Measurements from ENCODE around the gene PDE8A. TPM values are rescaled to one million over a fixed set of nuclear protein-coding genes. Genes with fewer than 3 reads are reported as not detected.

Gene PDE8A
- total RNA-seq, 1 donor from 2014 or later = 28.2 TPM

GRCh38 chr15:84960391-84961113, 21.1 kb upstream of the PDE8A start:
- peak; percentile 43 for DNase-seq (ENCODE audit: low spot score)
- intact Hi-C loops (cut with DNase I) = no loop called here

- peak; percentile 15 for DNase-seq (ENCODE audit: low spot score)
- intact Hi-C loops (cut with DNase I) = no loop called here
Observed at GRCh38 chr15:84961114-84961452, 20.6 kb upstream of the PDE8A start.

- DNase-seq (ENCODE audit: low spot score) = peak; percentile 12
- intact Hi-C loops (cut with DNase I) = no loop called here
Observed at GRCh38 chr15:84961707-84962106, 19.9 kb upstream of the PDE8A start.

GRCh38 chr15:84962955-84963354, 18.7 kb upstream of the PDE8A start:
- peak; percentile 31 for DNase-seq (ENCODE audit: low spot score)
- intact Hi-C loops (cut with DNase I) = no loop called here

- peak; percentile 14 for DNase-seq (ENCODE audit: low spot score)
- intact Hi-C loops (cut with DNase I) = no loop called here
Observed at GRCh38 chr15:84967380-84967779, 14.3 kb upstream of the PDE8A start.

GRCh38 chr15:84968301-84968700, 13.4 kb upstream of the PDE8A start:
- peak; percentile 59 for DNase-seq (ENCODE audit: low spot score)
- intact Hi-C loops (cut with DNase I) = no loop called here

- DNase-seq (ENCODE audit: low spot score) = peak; percentile 38
- intact Hi-C loops (cut with DNase I) = no loop called here
Observed at GRCh38 chr15:84969257-84969656, 12.4 kb upstream of the PDE8A start.

- no peak for DNase-seq (ENCODE audit: low spot score)
- intact Hi-C loops (cut with DNase I) = no loop called here
Observed at GRCh38 chr15:84970843-84971242, 10.8 kb upstream of the PDE8A start.

GRCh38 chr15:84973492-84974460, 7.9 kb upstream of the PDE8A start:
- no peak for DNase-seq (ENCODE audit: low spot score)
- intact Hi-C loops (cut with DNase I) = no loop called here

- intact Hi-C loops (cut with DNase I) = no loop called here
- no peak for DNase-seq (ENCODE audit: low spot score)
Observed at GRCh38 chr15:84975871-84976351, 5.7 kb upstream of the PDE8A start.

- no peak for DNase-seq (ENCODE audit: low spot score)
- intact Hi-C loops (cut with DNase I) = no loop called here
Observed at GRCh38 chr15:84976746-84977345, 4.8 kb upstream of the PDE8A start.

GRCh38 chr15:84979651-84980050, 2.0 kb upstream of the PDE8A start:
- DNase-seq (ENCODE audit: low spot score) = no peak
- intact Hi-C loops (cut with DNase I) = loop anchor here (5.0 kb wide), 2 partner anchors 48 to 68 kb away; no protein-coding TSS in a partner anchor

GRCh38 chr15:84980196-84981053, 1.2 kb upstream of the PDE8A start:
- intact Hi-C loops (cut with DNase I) = loop anchor here (5.0 kb wide), 2 partner anchors 47 to 67 kb away; no protein-coding TSS in a partner anchor
- peak; percentile 95 for DNase-seq (ENCODE audit: low spot score)

GRCh38 chr15:84981054-84981710, 474 bp upstream of the PDE8A start:
- intact Hi-C loops (cut with DNase I) = loop anchor here (5.0 kb wide), 2 partner anchors 46 to 66 kb away; no protein-coding TSS in a partner anchor
- peak; percentile 98 for DNase-seq (ENCODE audit: low spot score)

GRCh38 chr15:84982301-84982920, 755 bp downstream of the PDE8A start:
- intact Hi-C loops (cut with DNase I) = loop anchor here (2.0 to 5.0 kb wide), 3 partner anchors 28 to 65 kb away; no protein-coding TSS in a partner anchor
- peak; percentile 79 for DNase-seq (ENCODE audit: low spot score)

GRCh38 chr15:84983294-84983693, 1.6 kb downstream of the PDE8A start:
- DNase-seq (ENCODE audit: low spot score) = no peak
- intact Hi-C loops (cut with DNase I) = loop anchor here (2.0 to 5.0 kb wide), 3 partner anchors 28 to 64 kb away; no protein-coding TSS in a partner anchor

GRCh38 chr15:84983711-84984110, 2.1 kb downstream of the PDE8A start:
- DNase-seq (ENCODE audit: low spot score) = no peak
- intact Hi-C loops (cut with DNase I) = loop anchor here (2.0 to 5.0 kb wide), 3 partner anchors 29 to 64 kb away; no protein-coding TSS in a partner anchor

GRCh38 chr15:84985158-84985557, 3.5 kb downstream of the PDE8A start:
- intact Hi-C loops (cut with DNase I) = no loop called here
- no peak for DNase-seq (ENCODE audit: low spot score)

All from cardiac septum (tissue), 1 donor.